Measurements from ENCODE around the gene PPP4R1.
A peak's percentile ranks its signal among the peaks of the same experiment; 100 is the strongest.

PPP4R1 gene

DNA sequence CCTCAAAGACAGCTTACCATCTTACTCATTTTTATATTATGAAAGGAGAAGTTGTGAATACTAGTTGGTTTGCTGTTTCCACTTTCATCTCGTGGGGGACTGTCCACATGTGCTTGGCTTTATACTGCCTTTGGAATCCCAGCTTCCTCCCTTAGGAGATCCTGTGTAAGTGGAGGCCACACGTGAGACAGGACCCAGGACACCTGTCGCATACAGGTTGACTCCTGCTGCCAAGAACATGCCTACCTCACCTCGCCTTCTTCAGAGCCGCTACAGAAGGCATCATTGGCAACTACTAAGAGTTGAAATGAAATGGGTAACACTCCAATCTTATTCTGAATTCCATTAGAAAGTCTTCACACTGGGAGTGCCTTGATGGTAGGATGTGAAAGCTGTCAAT, 69.3 kb downstream of the PPP4R1 start:
- DNase-seq (ENCODE audit: low spot score): no peak

DNA sequence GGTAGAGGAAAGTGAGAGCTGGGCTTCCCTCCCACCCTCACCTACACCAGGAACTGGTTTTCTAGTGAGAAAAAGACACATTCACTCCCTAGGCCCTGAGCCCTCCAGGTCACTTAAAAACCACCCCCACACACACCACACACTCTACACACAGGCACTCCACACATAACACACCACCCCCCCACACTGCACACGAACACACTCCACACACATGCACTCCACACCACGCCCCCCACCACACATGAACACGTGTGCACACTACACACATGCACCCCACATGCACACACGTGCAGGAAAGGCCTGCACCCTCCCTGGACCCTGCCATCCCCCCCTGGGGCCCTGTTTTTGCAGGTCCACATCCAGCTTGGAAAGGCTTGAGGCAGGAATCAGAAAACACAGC, 71.4 kb downstream of the PPP4R1 start:
- no peak for DNase-seq (ENCODE audit: low spot score)

DNA sequence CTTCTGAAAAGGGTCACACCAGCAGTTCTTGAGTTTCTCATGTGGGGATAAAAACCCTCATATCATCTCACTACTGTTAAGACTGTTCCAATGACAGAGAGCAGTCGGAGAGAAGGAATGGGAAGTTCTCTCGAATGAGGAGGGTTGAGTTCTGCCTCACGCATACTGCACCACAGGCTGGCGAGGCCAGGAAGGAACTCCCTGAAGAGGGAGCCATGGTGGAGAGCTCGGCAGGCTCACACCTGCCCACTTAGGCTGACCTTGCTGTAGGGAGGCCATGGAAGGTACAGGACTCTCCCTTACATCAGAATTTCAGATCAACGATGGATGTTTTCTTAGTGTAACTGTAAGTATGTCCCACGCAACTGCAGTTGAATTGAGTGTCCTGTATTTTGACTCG, 74.4 kb downstream of the PPP4R1 start:
- no peak for DNase-seq (ENCODE audit: low spot score)

DNA sequence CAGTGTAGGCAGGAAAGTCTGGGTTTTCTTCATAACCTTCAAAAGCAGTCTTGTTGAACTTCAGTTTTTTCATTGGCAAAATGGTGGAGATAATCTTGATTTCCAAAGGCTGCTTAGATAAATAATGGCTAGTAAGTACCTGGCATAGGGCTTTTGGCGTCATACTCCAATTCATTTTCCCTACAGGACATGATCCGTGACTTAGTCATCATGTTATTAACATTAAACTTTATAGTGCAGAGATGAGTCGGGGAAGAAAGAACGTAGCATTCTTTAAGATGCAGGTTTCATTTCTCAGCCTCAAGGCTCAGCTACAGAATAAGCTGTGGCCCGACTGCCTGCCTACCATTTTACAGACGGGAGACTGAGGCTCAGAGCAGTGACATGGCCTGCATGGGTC, 75.1 kb downstream of the PPP4R1 start:
- no peak for DNase-seq (ENCODE audit: low spot score)

DNA sequence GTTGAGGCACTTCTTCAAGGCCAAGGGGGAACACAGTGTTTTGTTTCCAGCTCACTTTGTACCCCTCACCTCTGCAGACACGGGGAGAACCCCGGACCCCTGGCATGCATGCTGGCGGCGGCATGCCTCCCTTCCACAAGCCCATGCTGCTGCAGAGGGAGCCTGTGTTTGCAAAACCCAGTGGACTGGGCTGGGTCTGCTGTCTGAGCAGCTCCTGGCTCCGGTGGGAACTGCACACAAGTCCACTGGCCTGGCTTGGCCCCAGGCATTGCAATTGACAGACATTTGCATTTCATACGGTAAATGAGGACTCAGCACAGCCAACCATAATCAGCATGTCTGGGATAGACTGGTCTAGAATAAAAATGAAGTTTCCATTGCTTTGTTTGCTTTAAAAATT, 76.7 kb downstream of the PPP4R1 start:
- DNase-seq (ENCODE audit: low spot score): no peak

DNA sequence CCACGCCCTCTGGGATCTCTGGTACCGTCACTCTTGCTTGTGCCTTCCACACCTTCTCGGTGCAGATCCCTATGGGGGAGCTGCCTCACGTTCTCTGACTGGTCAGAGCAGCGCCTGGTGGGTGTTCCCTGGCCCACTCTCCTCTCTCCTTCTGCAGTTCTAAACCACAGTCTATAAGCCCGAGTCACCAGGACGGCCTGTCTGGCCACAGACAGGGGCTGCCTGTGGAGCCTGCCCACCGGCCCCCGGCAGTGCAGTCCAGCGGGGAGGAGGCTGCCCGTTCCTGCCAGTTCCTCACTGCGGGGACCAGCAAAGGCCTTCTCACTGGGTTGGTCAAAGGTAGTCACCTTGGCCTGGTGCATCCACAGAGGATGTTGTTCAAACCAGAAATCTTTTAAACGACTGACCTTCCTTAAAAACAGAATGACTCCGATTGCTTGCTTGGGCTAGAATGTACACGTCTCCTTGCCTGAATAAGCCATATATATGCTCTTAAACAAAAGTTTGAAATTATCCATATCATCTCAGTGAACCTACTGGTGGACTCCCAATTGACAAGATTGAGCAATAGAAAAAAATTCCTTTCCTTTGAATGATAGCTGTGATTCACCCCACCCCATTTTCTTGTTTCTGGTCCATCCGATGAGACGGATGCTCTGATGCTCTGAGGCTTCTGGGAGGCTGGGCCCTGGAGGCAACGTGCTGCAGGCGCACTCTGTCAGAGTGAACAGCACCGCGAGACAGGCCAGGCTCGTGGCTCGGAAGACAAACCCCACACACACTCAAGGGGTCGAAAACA, 77.8 kb downstream of the PPP4R1 start:
- DNase-seq (ENCODE audit: low spot score): no peak

DNA sequence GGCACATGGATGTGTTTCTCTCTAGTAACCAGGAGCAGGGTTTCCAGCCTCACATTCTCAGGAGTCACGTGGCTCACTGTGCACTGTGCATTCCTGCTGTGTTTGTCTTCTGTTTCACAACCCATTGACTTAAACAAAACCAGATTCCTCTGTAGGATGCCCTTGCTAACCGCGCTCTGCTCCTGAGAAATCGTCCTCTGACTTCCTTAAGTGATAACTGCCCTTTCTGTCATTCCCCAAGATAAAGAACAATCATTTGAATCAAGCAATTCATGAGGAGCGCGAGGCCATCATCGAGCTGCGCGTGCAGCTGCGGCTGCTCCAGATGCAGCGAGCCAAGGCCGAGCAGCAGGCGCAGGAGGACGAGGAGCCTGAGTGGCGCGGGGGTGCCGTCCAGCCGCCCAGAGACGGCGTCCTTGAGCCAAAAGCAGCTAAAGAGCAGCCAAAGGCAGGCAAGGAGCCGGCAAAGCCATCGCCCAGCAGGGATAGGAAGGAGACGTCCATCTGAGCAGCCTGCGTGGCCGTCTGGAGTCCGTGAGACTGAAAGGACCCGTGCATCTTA, 78.8 kb downstream of the PPP4R1 start:
- peak; percentile 90 for DNase-seq (ENCODE audit: low spot score)

DNA sequence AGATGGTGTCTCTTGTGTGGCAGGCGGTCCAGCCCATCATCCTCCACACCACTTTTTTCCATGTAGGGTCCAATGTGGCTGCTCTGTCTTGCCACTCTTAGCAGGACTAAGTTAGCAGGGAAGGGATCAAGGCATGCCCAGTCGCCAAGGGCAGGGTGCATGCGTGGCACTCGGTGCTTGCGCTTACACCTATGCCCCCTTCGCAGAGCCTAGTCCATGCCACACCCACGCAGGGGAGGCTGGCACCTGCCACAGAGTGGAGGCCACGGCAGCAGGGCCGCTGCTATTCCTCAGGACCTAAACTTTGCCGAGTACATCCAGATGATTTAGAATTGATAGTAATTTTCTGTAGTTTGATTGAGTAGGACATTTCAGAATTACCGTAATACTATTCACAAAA, 79.5 kb downstream of the PPP4R1 start:
- DNase-seq (ENCODE audit: low spot score): no peak

DNA sequence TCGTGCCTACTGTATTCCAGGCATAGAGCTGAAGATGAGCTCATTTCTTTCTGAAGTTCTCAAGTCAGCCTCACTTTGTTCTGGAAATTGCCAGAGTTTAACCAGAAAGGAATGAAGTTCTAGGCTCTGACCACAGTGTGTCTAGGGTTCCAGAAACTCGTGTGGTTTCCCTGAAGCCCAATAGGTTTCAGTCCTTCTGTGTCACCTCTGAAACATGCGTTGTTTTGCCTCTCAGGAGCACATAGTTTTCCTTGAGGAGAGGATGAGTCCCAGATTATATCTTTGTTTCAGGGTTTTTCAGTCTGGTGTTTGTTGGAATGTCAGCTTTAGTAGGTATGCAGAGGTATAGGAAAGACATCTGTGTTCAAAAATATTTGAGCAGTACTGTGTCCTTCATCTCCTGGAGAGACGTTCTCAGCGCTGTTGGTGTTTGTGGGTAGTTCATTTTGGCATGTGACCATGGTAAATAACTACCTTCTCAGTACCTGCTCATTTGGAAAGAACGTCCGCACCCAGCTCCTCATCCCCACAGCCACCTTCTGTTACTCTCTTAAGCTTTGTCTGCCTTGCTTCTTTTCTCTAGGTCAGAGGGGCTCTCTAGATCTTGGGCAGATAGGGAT, 82.5 kb downstream of the PPP4R1 start:
- no peak for DNase-seq (ENCODE audit: low spot score)

DNA sequence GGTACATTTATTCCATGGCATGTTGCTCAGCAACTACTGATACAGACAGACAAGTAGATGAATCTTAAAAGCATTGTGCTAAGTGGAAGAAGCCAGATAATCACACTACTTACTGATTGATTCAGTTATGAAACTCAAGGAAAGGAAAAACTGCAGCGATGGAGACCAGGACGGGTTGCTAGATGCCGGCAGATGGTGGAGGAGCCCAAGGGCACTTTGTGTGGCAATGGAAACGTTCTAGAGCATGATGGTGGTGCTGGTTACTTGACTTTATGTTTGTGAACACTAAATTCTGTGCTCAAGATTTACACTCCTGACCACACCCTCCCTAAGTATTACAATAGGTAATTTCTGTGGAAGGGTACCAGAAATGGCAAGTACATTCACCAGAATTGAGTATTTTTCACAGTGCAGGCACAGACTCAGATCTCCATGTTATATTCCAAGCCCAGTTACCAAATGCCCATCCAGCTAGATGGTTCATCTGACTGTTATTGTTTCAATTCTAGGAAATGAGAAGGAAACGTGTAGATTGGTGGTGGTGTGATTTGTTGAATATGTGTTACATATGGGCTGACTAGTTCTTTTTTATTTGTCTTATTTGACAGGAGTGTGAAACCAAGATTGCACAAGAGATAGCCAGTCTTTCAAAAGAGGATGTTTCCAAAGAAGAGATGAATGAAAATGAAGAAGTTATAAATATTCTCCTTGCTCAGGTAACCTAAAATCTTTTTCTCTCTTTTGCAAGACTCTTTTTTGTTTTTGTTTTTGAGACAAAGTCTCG, 83.9 kb downstream of the PPP4R1 start:
- no peak for DNase-seq (ENCODE audit: low spot score)

DNA sequence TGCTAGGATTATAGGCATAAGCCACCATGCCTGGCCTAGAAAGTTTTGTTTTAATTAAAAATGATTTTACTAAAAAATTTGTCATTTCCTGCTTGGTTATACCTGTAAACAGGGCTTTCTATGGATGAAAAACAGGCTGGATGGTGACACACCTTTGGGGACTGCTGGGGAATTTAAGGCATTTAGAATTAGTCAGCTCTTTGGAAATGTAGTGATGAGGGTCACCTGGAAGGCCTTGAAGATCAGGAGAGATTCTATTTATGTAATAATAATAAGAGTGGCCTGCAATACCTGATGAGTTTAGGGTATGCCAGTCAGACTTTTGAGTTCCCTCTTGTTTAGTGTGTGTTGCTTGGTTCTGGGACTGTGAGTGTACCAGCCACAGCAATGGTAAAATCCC, 87.9 kb downstream of the PPP4R1 start:
- no peak for DNase-seq (ENCODE audit: low spot score)

DNA sequence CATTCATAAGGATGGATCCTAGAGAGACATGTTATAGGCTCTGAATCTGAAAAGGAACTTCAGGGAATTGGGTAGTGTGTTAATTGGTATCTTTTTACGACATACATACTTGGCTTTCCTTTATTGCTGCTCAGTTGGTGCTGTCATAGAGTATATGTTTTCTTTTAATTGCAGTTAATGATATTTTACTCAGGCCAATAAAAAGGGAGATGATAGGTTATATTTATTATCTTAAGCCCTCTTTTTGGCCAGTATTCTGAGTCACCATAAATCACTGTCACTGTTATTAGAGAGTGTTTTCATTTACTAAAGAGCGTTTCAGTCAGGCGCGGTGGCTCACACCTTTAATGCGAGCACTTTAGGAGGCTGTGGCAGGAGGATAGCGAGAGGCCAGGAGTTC, 91.4 kb downstream of the PPP4R1 start:
- no peak for DNase-seq (ENCODE audit: low spot score)

DNA sequence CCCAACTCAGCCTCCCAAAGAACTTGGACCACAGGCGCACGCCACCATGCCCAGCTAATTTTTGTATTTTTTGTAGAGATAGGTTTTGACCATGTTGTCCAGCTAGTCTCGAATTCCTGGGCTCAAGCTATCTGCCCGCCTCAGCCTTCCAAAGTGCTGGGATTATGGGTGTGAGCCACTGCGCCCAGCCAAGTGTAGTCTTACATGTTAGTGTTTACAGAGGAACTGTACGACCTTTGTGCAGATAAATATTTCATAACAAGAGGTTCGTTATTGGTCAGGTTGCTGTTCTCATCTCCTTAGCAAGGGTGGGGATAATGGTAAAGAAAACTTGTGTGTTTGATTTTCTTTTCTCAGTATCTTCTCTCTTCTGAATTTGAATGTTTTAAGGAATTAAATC, 92.6 kb downstream of the PPP4R1 start:
- no peak for DNase-seq (ENCODE audit: low spot score)

DNA sequence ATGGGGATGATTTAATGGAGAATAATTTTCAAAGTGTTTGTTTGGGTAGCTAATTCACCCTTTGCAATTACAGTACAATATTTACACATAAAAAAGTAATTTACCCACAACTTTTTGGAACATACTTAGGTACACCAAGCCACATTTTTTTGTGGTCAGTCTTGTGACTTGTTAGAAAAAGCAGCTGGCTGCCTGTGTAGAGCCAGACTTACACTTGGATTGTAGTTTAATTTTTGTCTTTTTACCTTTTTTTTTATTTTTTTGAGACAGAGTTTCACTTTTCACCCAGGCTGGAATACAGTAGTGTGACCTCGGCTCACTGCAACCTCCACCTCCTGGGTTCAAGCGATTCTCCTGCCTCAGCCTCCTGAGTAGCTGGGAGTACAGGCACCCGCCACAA, 93.7 kb downstream of the PPP4R1 start:
- no peak for DNase-seq (ENCODE audit: low spot score)

DNA sequence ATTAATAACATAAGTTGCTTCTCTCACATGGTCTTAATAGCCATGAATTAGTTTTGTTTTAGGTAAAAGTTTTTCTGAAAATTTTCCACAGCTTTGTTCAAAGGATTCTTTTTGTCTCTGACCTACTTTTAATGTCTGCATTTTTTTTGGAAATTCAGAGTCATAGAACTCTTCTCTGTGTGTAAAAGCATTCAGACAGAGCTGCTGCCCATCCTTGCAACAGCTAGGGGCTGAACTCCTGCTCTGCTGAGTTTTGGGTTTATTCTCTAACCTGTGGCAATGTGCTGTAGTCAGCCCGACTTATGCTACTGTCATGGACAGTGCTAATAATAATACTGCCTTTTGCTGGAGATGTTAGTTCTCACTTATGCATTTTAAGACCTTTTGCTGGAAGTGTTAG, 95.0 kb downstream of the PPP4R1 start:
- no peak for DNase-seq (ENCODE audit: low spot score)

DNA sequence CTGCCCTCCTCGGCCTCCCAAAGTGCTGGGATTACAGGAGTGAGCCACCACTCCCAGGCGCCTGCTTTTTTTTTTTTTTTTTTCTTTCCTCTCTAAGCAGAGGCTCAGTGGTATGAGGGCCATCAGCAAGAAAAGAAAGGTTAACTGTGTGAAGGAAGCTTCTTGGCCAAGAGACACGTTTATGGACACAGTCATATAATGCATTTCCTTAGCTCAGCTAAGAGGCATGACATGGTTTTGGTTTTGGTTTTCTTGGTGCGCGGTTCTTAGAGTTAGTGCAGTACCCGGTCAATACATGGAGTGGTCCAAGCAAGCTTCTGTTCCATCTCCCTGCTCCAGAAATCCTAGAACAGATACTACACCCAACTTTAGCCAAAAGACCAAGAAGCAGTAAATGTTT, 96.5 kb downstream of the PPP4R1 start:
- no peak for DNase-seq (ENCODE audit: low spot score)

DNA sequence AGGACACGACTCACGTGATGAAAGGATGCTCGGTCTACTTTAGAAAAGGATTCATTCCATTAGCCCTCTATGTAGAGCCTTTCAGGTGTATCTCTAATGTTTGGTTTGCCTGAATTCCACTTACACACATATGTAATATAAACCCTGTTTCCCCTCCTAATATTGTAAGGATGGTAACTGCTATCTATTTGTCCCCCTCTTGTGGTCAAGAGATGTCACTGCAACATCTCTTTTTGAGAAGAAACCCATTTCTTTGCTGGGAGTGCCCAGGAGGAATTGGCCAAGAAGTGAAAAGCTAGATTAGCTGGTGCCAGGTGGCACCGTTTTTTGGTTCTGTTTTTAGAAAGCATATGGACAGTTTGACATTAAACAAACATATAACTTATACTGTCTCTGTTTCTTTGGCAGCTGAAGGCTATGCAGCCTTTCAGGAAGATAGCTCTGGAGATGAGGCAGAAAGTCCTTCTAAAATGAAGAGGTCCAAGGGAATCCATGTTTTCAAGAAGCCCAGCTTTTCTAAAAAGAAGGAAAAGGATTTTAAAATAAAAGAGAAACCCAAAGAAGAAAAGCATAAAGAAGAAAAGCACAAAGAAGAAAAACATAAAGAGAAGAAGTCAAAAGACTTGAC, 97.8 kb downstream of the PPP4R1 start:
- no peak for DNase-seq (ENCODE audit: low spot score)

DNA sequence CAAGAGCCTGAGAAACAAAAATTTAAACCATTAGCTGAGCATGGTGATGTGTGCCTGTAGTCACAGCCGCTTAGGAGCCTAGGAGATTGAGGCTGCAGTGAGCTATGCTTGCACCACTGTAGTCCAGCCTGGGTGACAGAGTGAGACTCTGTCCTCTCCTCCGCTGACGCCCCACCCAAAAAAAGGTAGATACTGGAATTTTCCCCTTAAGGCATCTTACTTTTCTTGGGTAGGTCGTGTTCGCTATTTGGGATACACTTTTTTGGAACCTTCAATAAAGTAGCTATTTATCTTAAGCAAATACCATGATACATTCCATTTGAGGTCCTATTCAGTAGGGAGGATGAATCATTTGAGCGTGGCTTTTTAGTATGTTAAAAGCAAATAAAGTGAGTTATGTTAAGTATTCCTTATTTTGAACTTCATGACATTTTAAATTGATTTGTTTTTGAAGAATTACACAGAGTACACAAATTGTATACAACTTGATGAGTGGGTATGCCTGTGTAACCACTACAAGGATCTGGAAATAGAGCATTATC, 100.3 kb downstream of the PPP4R1 start:
- no peak for DNase-seq (ENCODE audit: low spot score)

DNA sequence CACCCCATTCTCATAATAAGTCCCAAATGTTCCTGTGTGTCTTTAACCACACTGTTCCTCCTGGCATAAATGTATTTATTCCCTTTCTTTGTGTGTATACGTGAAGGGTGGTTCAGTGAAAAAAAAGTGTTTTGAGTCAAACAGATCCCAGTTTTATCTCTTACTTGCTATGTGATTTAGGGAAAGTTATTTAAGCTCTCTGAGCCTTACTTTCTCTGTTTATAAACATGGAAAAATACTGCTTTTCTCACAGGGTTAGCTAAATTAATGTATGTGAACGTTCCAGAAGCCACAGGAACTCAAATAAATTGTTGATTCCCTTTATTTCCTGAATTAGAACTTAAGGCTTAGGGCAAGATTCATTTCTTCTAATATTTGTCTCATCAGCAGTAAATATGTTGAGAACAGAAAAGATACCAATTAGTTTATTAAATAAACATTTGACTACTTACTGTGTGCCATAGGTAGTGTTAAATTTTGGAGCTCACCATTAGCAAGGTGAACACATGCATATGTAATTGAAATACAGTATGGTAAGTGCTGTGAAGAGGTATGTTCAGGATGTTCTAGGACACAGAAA, 105.8 kb downstream of the PPP4R1 start:
- DNase-seq (ENCODE audit: low spot score): no peak

DNA sequence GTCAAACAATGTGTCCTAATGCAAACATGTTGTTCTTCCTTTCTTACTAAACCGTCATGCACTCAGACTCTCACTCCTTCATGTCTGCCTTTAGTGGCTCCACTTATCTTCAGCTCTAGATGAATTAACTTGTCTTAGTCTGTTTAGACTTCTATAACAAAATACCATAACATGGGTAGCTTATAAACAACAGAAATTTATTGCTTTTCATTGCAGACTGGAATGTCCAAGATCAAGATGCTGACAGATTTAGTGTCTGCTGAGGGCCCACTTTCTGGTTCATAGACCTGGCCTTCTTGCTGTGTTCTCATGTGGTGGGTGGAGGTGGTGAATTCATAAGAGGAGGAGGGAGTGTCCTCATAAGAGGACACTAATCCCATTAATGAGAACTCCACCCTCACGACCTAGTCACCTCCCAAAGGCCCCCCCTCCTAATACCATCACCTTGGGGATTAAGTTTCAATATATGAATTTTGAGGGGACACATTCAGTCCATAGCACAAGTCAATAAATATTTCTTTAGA, 106.7 kb downstream of the PPP4R1 start:
- DNase-seq (ENCODE audit: low spot score): no peak

DNA sequence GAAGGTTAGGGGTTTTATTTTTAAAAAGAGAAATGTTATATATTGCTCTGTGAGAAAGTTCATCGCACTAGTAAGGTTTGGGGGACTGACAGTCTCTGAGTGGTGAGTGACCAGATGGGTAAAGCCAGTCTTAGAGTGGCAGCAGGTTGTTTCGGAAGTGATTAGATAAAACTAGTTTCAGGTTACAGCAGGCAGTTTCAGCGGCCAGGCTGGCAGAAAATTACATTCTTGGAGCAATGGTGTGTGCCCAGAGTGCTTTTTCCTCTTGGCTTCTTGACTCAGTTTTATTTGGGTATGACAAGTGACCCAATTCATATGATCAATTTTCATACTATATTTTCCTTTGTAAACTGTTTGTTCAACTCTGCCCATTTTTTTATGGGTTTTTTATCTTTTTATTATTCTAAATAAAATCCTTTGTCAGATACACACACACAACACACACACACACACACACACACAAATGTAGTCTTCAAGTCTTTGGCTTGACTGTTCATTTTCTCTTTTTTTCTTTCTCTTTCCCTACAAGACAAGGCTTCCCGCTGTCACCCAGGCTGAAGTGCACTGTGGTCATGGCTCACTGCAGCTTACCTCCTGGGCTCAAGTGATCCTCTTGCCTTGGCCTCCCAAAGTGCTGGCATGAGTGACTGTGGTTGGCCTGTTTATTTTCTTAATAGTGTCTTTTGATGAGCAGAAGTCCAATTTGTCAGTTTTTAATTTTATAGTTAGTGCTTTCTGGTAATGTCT, 108.1 kb downstream of the PPP4R1 start:
- no peak for DNase-seq (ENCODE audit: low spot score)
